GM12892 (cell line): ENCODE data around the gene SULT1C2. TPM values are rescaled to one million over a fixed set of nuclear protein-coding genes. Genes with fewer than 3 reads are reported as not detected.

ENCODE experiments used
- DNase-seq: peaks from one replicate; pipeline ENCODE4 v3.0.0; 2011; ENCODE audit not compliant: insufficient read length
- FAIRE-seq: peaks from 2 replicates; lab custom pipeline; 2011; peaks lifted over from hg19 to GRCh38; lab: Jason Lieb, UNC
- POLR2A ChIP-seq: IDR thresholded peaks from 2 replicates; pipeline ENCODE4 v1.6.1; 2011; ENCODE audit warnings: low read depth, low read length, control low read depth
- POLR2AphosphoS5 ChIP-seq: IDR thresholded peaks from 2 replicates; pipeline ENCODE4 v1.6.1; 2011; ENCODE audit warnings: low read depth, low read length, control low read depth
- TAF1 ChIP-seq: IDR thresholded peaks from 2 replicates; pipeline ENCODE4 v1.6.1; 2011; ENCODE audit warnings: low read depth, mild to moderate bottlenecking, control low read depth, low read length, borderline replicate concordance
- polyA plus RNA-seq: library from polyadenylated mRNA; unstranded; fragments of >200 nt; gene quantifications from one replicate; pipeline ENCODE4 v1.2.1, GENCODE V29; 2012; ENCODE audit warnings: missing spikeins, inconsistent platforms; ENCODE audit not compliant: missing spikeins

SULT1C2 gene
- 0.11 TPM for polyA plus RNA-seq

DNA sequence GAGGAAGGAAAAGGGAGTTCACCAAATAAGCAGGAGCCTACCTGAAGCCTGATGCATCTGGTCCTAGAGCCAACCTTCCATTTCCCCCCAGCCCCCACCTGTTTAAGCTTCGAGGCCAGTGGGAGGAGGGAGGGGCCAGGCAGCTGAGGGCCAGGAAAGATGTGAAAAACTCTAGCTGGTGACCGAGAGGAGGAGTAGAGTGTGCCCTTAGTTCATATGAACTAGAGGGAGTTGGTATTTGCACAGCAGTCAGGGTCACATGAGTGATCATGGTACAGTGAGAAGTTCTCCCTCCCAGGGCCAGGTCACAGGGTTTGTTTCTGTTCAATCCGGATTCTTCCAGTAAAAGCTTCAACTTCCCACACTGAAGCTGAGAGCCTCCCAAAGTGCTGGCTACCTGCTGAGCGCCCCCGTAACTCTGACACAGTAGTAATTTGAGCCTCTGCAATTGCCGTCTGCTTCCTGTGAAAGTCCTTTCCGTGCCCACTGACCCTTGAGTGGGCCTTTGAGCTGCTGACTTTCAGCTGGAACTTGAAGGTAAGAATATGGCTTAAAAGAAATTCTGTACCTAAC is at the start of gene SULT1C2:
SULT1C2 (plus strand) TSS at position 362 of the 573 bp plus-strand sequence. CDS start 4,773 bp downstream, outside the sequence.
- DNase-seq (no peak), FAIRE-seq (no peak)
- no peak for TF ChIP-seq TAF1
- no peak for TF ChIP-seq POLR2A
- no peak for TF ChIP-seq POLR2AphosphoS5

GRCh38 chr2:108239786-108240185 is 48.9 kb upstream of the SULT1C2 start, which contains the start of gene SULT1C3:
SULT1C3 (plus strand) TSS chr2:108239968; CDS start chr2:108247195, 7,227 bp downstream.
- no peak for TF ChIP-seq POLR2A
- no peak for TF ChIP-seq TAF1
- no peak for TF ChIP-seq POLR2AphosphoS5
- FAIRE-seq: no peak
- no peak for DNase-seq

DNA sequence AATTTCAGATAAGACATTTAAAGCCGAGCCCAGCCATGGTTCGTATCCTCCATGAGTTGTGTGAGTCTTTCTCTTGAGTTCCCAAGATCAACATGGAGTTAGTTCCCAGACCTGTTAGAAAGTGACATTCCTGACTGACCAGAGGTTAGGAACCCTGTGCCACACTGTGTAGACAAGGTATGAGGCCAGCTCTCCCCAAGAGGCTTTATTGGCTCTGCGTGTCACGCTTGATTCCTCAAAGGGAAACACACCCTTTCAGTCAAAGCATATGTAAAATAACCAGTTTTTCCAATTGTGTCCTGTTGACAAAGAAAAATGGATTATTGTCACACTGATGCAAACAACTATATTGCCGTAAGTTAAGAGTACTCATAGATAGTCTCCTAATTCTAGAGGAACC is 47.7 kb upstream of the SULT1C2 start:
- DNase-seq: no peak
- FAIRE-seq: no peak
- TF ChIP-seq POLR2A (no peak), POLR2AphosphoS5 (no peak), TAF1 (no peak)

DNA sequence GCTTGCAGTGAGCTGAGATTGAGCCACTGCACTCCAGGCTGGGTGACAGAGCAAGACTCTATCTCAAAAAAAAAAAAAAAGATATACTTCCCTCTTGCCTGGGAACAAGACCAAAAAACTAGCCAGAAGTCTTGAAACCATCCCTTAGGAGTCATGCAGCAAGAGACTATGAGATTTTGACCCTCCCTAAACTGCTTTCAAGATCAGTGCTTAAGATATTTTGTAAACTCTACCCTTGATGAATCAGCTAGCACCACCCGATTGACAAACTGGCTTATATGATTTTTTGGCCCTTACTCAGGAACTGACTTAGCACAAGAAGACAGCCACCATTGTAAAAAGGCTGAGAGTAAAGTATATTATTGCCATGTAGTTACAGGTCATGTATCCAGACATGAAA is 45.1 kb upstream of the SULT1C2 start:
- FAIRE-seq: no peak
- DNase-seq: no peak
- TF ChIP-seq TAF1: no peak
- TF ChIP-seq POLR2A: no peak
- TF ChIP-seq POLR2AphosphoS5: no peak

DNA sequence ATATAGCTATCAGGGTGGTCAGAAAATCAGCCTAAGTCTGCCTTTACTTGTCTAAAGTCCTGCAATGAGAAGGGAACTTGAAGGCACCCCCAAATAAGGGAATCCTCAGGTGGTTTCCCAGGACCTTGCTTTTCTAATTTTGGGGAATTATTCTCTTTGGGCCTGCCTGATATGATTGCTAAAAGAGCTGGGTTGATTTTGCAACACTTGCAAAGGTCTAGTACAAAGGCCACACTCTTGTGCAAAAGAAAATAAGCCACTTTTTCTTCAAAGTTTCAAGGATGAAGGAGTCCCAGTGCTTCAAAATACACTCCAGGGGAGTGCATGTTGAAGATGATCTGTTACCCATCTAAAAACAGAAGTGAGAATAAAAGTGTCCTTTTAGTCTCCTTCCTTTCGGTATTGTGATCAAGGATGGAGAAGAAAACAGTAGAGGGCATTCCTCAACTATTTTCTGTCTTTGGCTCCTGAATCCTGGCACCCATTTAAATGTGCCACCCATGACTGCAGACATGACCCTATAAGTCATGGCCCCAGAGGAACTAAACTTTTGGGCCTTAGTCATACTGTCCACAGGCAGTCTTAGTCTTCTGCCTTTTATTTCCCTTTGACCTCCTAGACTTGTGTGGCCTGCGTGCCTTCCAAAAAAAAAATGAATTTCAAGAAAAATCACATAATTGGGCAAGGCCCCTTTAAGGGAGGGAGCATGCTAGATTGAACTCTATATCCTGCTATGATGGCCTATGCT is 43.9 kb upstream of the SULT1C2 start:
- FAIRE-seq (no peak), DNase-seq (no peak)
- TF ChIP-seq TAF1: no peak
- no peak for TF ChIP-seq POLR2A
- no peak for TF ChIP-seq POLR2AphosphoS5

DNA sequence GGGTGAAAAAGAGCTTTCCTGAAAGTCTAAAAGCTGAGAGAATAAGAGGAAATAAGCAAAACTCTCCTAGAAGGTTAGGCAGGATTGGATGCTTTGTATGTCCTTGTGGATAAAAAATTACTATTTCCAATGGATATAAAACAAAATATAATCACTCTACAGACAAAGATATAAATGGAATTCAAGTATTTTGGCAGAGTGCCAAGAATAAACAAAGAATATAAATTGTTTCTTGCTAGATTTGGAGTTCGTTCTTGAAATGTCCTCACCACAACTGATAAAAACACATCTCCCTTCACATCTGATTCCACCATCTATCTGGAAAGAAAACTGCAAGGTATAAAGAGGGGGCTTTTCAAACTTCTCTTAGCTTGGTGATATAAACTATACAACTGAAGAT is 35.6 kb upstream of the SULT1C2 start:
- TF ChIP-seq POLR2A: no peak
- TF ChIP-seq POLR2AphosphoS5: no peak
- TF ChIP-seq TAF1: no peak
- DNase-seq (no peak), FAIRE-seq (no peak)

DNA sequence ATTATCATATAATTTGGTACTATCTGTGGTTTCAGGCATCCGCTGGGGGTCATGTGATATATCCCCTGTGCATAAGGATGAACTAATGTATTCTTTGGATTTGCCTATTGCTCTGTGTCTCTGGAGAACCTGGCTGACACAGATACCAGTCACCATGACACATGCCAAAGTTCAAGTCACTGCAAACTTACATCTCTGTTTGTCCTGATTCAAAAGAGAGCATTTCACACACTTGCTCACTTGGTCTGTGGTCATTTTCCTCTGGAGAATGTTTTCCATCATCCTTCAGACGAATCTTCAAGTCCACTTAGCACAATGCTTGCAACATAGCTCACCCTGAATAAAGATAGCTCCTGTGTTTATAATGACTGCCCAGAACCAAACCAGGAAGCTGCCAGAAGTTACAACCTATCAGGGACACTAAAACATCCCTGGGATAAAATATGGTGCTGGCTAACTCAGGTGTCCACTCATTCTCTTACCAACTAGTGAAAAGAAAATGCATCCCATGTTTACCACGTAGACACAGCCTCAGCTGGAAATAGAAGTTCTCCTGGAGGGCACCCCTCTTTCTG is 30.9 kb upstream of the SULT1C2 start:
- no peak for DNase-seq

GRCh38 chr2:108260773-108261172 is 27.9 kb upstream of the SULT1C2 start:
- FAIRE-seq (no peak), DNase-seq (no peak)
- TF ChIP-seq POLR2AphosphoS5: no peak
- TF ChIP-seq TAF1: no peak
- no peak for TF ChIP-seq POLR2A

More for the DNA sequence above, 30.9 kb upstream of the SULT1C2 start:
- no peak for TF ChIP-seq TAF1
- FAIRE-seq: no peak

DNA sequence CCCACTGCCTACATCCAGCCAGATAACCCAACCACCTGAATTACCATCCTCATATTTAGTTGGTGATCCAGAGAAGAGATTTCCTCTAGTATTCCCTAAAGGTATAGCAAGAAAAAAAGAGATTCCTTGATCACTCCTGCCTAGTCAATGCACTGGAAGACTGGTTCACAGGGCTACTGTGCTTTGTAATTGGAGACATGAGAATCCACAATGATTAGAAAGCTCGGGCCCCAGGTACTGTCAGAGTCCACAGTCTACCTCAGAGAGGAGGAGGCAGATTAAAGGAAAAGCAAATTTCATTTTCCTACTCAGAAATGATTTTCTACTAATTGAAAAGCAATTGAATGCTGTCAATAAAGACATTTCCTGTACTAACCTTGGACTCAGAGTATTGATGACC is 26.7 kb upstream of the SULT1C2 start:
- DNase-seq: no peak
- TF ChIP-seq POLR2AphosphoS5 (no peak), POLR2A (no peak), TAF1 (no peak)
- FAIRE-seq: no peak

- DNase-seq (no peak), FAIRE-seq (no peak)
- no peak for TF ChIP-seq POLR2AphosphoS5
- TF ChIP-seq POLR2A: no peak
- TF ChIP-seq TAF1: no peak
Observed at GRCh38 chr2:108263401-108263800, 25.3 kb upstream of the SULT1C2 start.

DNA sequence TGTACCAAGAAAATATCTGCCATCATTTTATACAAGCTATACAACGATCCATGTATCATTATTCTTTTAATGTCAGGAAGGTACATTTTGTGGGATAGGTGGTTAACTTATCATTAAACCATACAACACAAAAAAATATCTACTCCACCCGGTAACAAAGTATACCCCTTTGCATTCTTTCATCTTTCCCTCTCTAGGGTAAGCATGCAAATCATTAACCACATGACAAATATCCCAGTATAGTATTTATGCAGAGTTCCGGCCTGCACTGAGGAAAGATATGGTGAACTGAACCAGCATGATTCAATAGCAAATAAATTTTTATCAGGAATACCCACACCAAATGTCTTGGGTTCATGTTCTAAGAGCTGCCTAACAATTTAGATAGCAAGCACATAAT is 22.5 kb upstream of the SULT1C2 start:
- no peak for FAIRE-seq
- no peak for DNase-seq
- TF ChIP-seq TAF1 (no peak), POLR2AphosphoS5 (no peak), POLR2A (no peak)

DNA sequence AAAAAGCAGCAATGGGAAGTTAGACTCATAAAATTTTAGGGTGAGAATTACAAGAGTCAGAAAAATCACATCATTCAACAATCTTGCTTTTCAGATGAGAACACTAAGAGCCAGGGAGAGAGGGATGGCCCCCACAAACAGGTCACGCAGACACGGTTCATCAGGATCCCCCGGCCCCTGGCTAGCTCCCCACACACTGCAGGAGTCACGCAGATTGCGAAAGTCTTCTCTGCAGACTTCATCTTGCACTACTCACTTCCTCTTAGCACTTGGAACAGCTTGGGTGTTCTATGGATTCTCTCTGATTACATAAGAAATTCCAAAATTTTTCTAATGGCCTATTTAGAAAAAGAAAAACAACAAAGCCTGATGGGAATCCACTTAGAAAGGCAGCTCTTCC is 21.6 kb upstream of the SULT1C2 start:
- FAIRE-seq (no peak), DNase-seq (no peak)
- no peak for TF ChIP-seq TAF1

DNA sequence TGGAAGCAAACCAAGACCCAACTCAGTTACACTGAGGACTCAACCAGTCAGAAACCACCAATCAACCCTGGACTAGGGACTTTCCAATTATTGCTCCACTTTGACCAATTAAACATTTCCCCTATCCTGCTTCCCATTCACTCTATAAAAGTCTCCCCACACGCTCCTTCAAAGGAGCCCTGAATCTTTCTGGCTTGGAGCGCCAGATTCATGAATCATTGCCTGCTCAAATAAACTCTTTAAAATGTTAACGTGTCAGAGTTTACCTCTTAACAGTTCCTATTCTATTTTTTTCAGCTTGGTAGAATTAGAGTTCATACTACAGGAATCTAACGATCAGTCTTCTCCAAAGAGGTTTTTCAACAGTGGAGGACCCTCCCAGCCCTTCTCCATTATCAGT is 20.7 kb upstream of the SULT1C2 start:
- no peak for FAIRE-seq
- TF ChIP-seq POLR2AphosphoS5 (no peak), POLR2A (no peak), TAF1 (no peak)
- no peak for DNase-seq
